ENCODE data around the gene SIGLEC9.
A peak's percentile ranks its signal among the peaks of the same experiment; 100 is the strongest.

SIGLEC9 gene

GRCh38 chr19:51097166-51097738, 27.5 kb upstream of the SIGLEC9 start:
- no peak for DNase-seq (ENCODE audit: low read depth)

- no peak for DNase-seq (ENCODE audit: low read depth)
These were observed 26.9 kb upstream of the SIGLEC9 start for GRCh38 chr19:51097796-51098195.

- no peak for DNase-seq (ENCODE audit: low read depth)
These were observed 26.2 kb upstream of the SIGLEC9 start for GRCh38 chr19:51098365-51099046.

GRCh38 chr19:51099047-51099382, 25.7 kb upstream of the SIGLEC9 start:
- no peak for DNase-seq (ENCODE audit: low read depth)

- no peak for DNase-seq (ENCODE audit: low read depth)
These were observed 24.1 kb upstream of the SIGLEC9 start for GRCh38 chr19:51100601-51101000.

GRCh38 chr19:51101171-51101865, 23.4 kb upstream of the SIGLEC9 start:
- no peak for DNase-seq (ENCODE audit: low read depth)

GRCh38 chr19:51102991-51103390, 21.7 kb upstream of the SIGLEC9 start:
- DNase-seq (ENCODE audit: low read depth), result no peak

GRCh38 chr19:51103926-51104341, 20.8 kb upstream of the SIGLEC9 start:
- DNase-seq (ENCODE audit: low read depth), result no peak

GRCh38 chr19:51107406-51108065, 17.2 kb upstream of the SIGLEC9 start:
- no peak for DNase-seq (ENCODE audit: low read depth)

GRCh38 chr19:51108066-51108804, 16.5 kb upstream of the SIGLEC9 start, which contains the start of gene CTU1:
Gene CTU1, minus strand, starts transcription at chr19:51108409. Its CDS starts 3,840 bp downstream, at chr19:51104569.
- DNase-seq (ENCODE audit: low read depth), result peak; percentile 92

GRCh38 chr19:51108805-51109146, 15.9 kb upstream of the SIGLEC9 start:
- no peak for DNase-seq (ENCODE audit: low read depth)

GRCh38 chr19:51110666-51110971, 14.1 kb upstream of the SIGLEC9 start:
- DNase-seq (ENCODE audit: low read depth), result no peak

GRCh38 chr19:51111606-51112005, 13.1 kb upstream of the SIGLEC9 start:
- no peak for DNase-seq (ENCODE audit: low read depth)

- DNase-seq (ENCODE audit: low read depth), result no peak
These were observed 10.5 kb upstream of the SIGLEC9 start for GRCh38 chr19:51114087-51114729.

- no peak for DNase-seq (ENCODE audit: low read depth)
These were observed 7.9 kb upstream of the SIGLEC9 start for GRCh38 chr19:51116736-51117286.

- no peak for DNase-seq (ENCODE audit: low read depth)
These were observed 5.6 kb upstream of the SIGLEC9 start for GRCh38 chr19:51119101-51119500.

- no peak for DNase-seq (ENCODE audit: low read depth)
These were observed 5.1 kb upstream of the SIGLEC9 start for GRCh38 chr19:51119611-51120010.

GRCh38 chr19:51120160-51120559, 4.5 kb upstream of the SIGLEC9 start:
- DNase-seq (ENCODE audit: low read depth), result no peak

- no peak for DNase-seq (ENCODE audit: low read depth)
These were observed 3.4 kb upstream of the SIGLEC9 start for GRCh38 chr19:51121257-51121656.

- no peak for DNase-seq (ENCODE audit: low read depth)
These were observed 2.4 kb upstream of the SIGLEC9 start for GRCh38 chr19:51122112-51122981.

- no peak for DNase-seq (ENCODE audit: low read depth)
These were observed 1.3 kb upstream of the SIGLEC9 start for GRCh38 chr19:51123381-51123800.
